Astrocyte of the hippocampus (primary cell): ENCODE measurements around the gene TMEM209.

Experiments
- DNase-seq: peaks from one replicate; pipeline ENCODE4 v3.0.0; 2011; ENCODE audit warnings: low read depth, low spot score

Gene TMEM209

GRCh38 chr7:130143986-130144311, 61.3 kb downstream of the TMEM209 start:
- no peak for DNase-seq

- no peak for DNase-seq
Observed at GRCh38 chr7:130143334-130143732, 61.9 kb downstream of the TMEM209 start.

- no peak for DNase-seq
Observed at GRCh38 chr7:130142654-130143333, 62.4 kb downstream of the TMEM209 start.

- no peak for DNase-seq
Observed at GRCh38 chr7:130141884-130142653, 63.1 kb downstream of the TMEM209 start.

GRCh38 chr7:130141161-130141883, 63.9 kb downstream of the TMEM209 start:
- DNase-seq: peak; percentile 95

GRCh38 chr7:130140551-130141160, 64.5 kb downstream of the TMEM209 start:
- no peak for DNase-seq

GRCh38 chr7:130139193-130139960, 65.8 kb downstream of the TMEM209 start:
- DNase-seq: no peak

GRCh38 chr7:130137207-130137606, 68.0 kb downstream of the TMEM209 start:
- DNase-seq: no peak

GRCh38 chr7:130136579-130137167, 68.5 kb downstream of the TMEM209 start:
- no peak for DNase-seq

GRCh38 chr7:130135208-130136205, 69.7 kb downstream of the TMEM209 start:
- no peak for DNase-seq

GRCh38 chr7:130134726-130135125, 70.5 kb downstream of the TMEM209 start:
- DNase-seq: no peak

- DNase-seq: no peak
Observed at GRCh38 chr7:130134106-130134636, 71.0 kb downstream of the TMEM209 start.

GRCh38 chr7:130133029-130133782, 72.0 kb downstream of the TMEM209 start:
- DNase-seq: no peak

GRCh38 chr7:130131964-130132875, 73.0 kb downstream of the TMEM209 start:
- no peak for DNase-seq

- no peak for DNase-seq
Observed at GRCh38 chr7:130131191-130131834, 73.9 kb downstream of the TMEM209 start.

GRCh38 chr7:130129011-130129411, 76.2 kb downstream of the TMEM209 start:
- no peak for DNase-seq

- DNase-seq: peak; percentile 48
Observed at GRCh38 chr7:130127821-130128317, 77.3 kb downstream of the TMEM209 start.
